Measurements from ENCODE around the gene MAML2. TPM values are rescaled to one million over a fixed set of nuclear protein-coding genes. Genes with fewer than 3 reads are reported as not detected.
A peak's percentile ranks its signal among the peaks of the same experiment; 100 is the strongest.

Gene MAML2
- polyA plus RNA-seq, 3 donors = 0.57 to 7.6 (median 1.2) TPM

- peaks cover 58% of the 10 kb centered on the region for H3K4me1 Mint-ChIP-seq
- Histone ChIP-seq H3K4me3 (replicated peaks in 1 of 3; ENCODE audit: low read depth in 2 of 3, low read length in 3 of 3) (peak overlapping the region in 2 of 3 experiments; percentile 16 to 37), H2AFZ (ENCODE audit: insufficient read depth, low read depth, low read length, poor library complexity, severe bottlenecking) (peak overlapping the region; percentile 39), H3K4me2 (replicated peaks; ENCODE audit: extremely low read depth, low read length, poor library complexity, severe bottlenecking) (peak overlapping the region; percentile 42), H3K36me3 (replicated peaks in 1 of 2; ENCODE audit: control insufficient read depth in 1 of 2, insufficient read depth in 2 of 2, low read length in 2 of 2) (no peaks in the 10 kb centered on the region), H4K20me1 (ENCODE audit: insufficient read depth, low read length) (no peaks in the 10 kb centered on the region), H3K79me2 (ENCODE audit: insufficient read depth, low read length) (no peaks in the 10 kb centered on the region), H3K9ac (ENCODE audit: insufficient read depth, low read length, poor library complexity, severe bottlenecking) (no peak overlapping the region), H3K27me3 (ENCODE audit: control insufficient read depth in 2 of 2, insufficient read depth in 2 of 2, low read length in 2 of 2) (no peaks in the 10 kb centered on the region), H3K27ac (ENCODE audit: low read depth in 1 of 2, low read length in 2 of 2) (peak overlapping the region in 1 of 2 donors; percentile 60), H3K9me3 (replicated peaks in 1 of 2; ENCODE audit: control insufficient read depth in 1 of 2, insufficient read depth in 1 of 2, low read length in 2 of 2) (no peaks in the 10 kb centered on the region), H3K4me1 (ENCODE audit: control insufficient read depth in 1 of 2, insufficient read depth in 2 of 2, low read length in 2 of 2) (peaks cover 47 to 53% of the 10 kb centered on the region in 2 donors)
- H3K4me3 Mint-ChIP-seq = peak overlapping the region; percentile 51 to 52
- no peak for TF ChIP-seq CTCF (IDR thresholded peaks at IDR 0.05)
- peaks cover 9 to 14% of the 10 kb centered on the region in 2 donors for H3K36me3 Mint-ChIP-seq
- DNase-seq = peak; percentile 24 to 65 (median 37)
- H3K27ac Mint-ChIP-seq = peak overlapping the region; percentile 75 to 90 (median 80)
- no CpG with 5 or more reads among the region's 2 CpGs for WGBS (ENCODE audit: insufficient coverage)
- H3K9me3 Mint-ChIP-seq = peaks cover 0 to 11% (median 5%) of the 10 kb centered on the region in 7 donors
- H3K27me3 Mint-ChIP-seq (ENCODE audit: low read depth in 3 of 3) = peaks cover 0 to 2% (median 0%) of the 10 kb centered on the region in 3 donors
- intact Hi-C loops (cut with micrococcal nuclease) = loop anchor here (5.0 to 10.0 kb wide), 3 partner anchors 35 to 67 kb away; no protein-coding TSS in a partner anchor
These were observed 75.4 kb downstream of the MAML2 start for GRCh38 chr11:96267496-96268032.

- peaks cover 9 to 14% of the 10 kb centered on the region in 2 donors for H3K36me3 Mint-ChIP-seq
- H3K27me3 Mint-ChIP-seq (ENCODE audit: low read depth in 3 of 3) = peaks cover 0 to 2% (median 0%) of the 10 kb centered on the region in 3 donors
- Histone ChIP-seq H3K79me2 (ENCODE audit: insufficient read depth, low read length) (no peaks in the 10 kb centered on the region), H2AFZ (ENCODE audit: insufficient read depth, low read depth, low read length, poor library complexity, severe bottlenecking) (peak overlapping the region; percentile 39), H3K27ac (ENCODE audit: low read depth in 1 of 2, low read length in 2 of 2) (peak overlapping the region in 1 of 2 donors; percentile 60), H3K9ac (ENCODE audit: insufficient read depth, low read length, poor library complexity, severe bottlenecking) (no peak overlapping the region), H3K4me3 (replicated peaks in 1 of 3; ENCODE audit: low read depth in 2 of 3, low read length in 3 of 3) (peak overlapping the region in 1 of 3 experiments; percentile 37), H3K9me3 (replicated peaks in 1 of 2; ENCODE audit: control insufficient read depth in 1 of 2, insufficient read depth in 1 of 2, low read length in 2 of 2) (no peaks in the 10 kb centered on the region), H4K20me1 (ENCODE audit: insufficient read depth, low read length) (no peaks in the 10 kb centered on the region), H3K4me2 (replicated peaks; ENCODE audit: extremely low read depth, low read length, poor library complexity, severe bottlenecking) (peak overlapping the region; percentile 42), H3K27me3 (ENCODE audit: control insufficient read depth in 2 of 2, insufficient read depth in 2 of 2, low read length in 2 of 2) (no peaks in the 10 kb centered on the region), H3K4me1 (ENCODE audit: control insufficient read depth in 1 of 2, insufficient read depth in 2 of 2, low read length in 2 of 2) (peaks cover 51 to 58% of the 10 kb centered on the region in 2 donors), H3K36me3 (replicated peaks in 1 of 2; ENCODE audit: control insufficient read depth in 1 of 2, insufficient read depth in 2 of 2, low read length in 2 of 2) (no peaks in the 10 kb centered on the region)
- peak overlapping the region; percentile 43 to 49 for H3K4me3 Mint-ChIP-seq
- no CpG with 5 or more reads among the region's 1 CpG for WGBS (ENCODE audit: insufficient coverage)
- H3K4me1 Mint-ChIP-seq = peaks cover 60% of the 10 kb centered on the region
- intact Hi-C loops (cut with micrococcal nuclease) = loop anchor here (5.0 to 10.0 kb wide), 3 partner anchors 35 to 68 kb away; no protein-coding TSS in a partner anchor
- no peak for TF ChIP-seq CTCF (IDR thresholded peaks at IDR 0.05)
- H3K27ac Mint-ChIP-seq = peak overlapping the region; percentile 75 to 90 (median 80)
- H3K9me3 Mint-ChIP-seq = peaks cover 0 to 11% (median 5%) of the 10 kb centered on the region in 7 donors
- DNase-seq = no peak
These were observed 75.9 kb downstream of the MAML2 start for GRCh38 chr11:96267001-96267495.
